HepG2 (cell line): ENCODE measurements around the gene GRPEL2. TPM values are rescaled to one million over a fixed set of nuclear protein-coding genes. Genes with fewer than 3 reads are reported as not detected.

ENCODE experiments used
- ADNP ChIP-seq: sonication (generic); formaldehyde crosslinking; IDR thresholded peaks from 2 replicates; pipeline ENCODE4 v1.4.0; 2020; ENCODE audit warnings: missing genetic modification reagents
- ARNT2 ChIP-seq: sonication (generic); formaldehyde crosslinking; IDR thresholded peaks from 2 replicates; pipeline ENCODE4 v1.8.0; 2022; ENCODE audit warnings: mild to moderate bottlenecking, low read depth, missing genetic modification reagents, moderate library complexity
- BORCS8-MEF2B ChIP-seq: sonication (generic); formaldehyde crosslinking; IDR thresholded peaks from 2 replicates; pipeline ENCODE4 v1.8.0; 2022; ENCODE audit warnings: mild to moderate bottlenecking, missing genetic modification reagents
- CCDC6 ChIP-seq: sonication (generic); formaldehyde crosslinking; IDR thresholded peaks from 2 replicates; pipeline ENCODE4 v1.8.1; 2022; ENCODE audit warnings: mild to moderate bottlenecking, missing genetic modification reagents, moderate library complexity
- HDAC1 ChIP-seq: sonication (generic); formaldehyde crosslinking; IDR thresholded peaks from 2 replicates; pipeline ENCODE4 v1.5.1; 2020; ENCODE audit warnings: mild to moderate bottlenecking, missing genetic modification reagents
- HNF4A ChIP-seq: sonication (generic); formaldehyde crosslinking; IDR thresholded peaks from 2 replicates; pipeline ENCODE4 v1.4.0; 2020; ENCODE audit warnings: missing genetic modification reagents
- HNRNPLL ChIP-seq: fragments of 200-400 bp; formaldehyde crosslinking; IDR thresholded peaks from 2 replicates; pipeline ENCODE4 v1.6.1; 2017; ENCODE audit warnings: mild to moderate bottlenecking, low read depth, low read length; ENCODE audit not compliant: poor library complexity, severe bottlenecking
- JUNB ChIP-seq: sonication (generic); formaldehyde crosslinking; IDR thresholded peaks from 2 replicates; pipeline ENCODE4 v1.8.0; 2022; ENCODE audit warnings: missing genetic modification reagents, mild to moderate bottlenecking, borderline replicate concordance
- MTA3 ChIP-seq: sonication (generic); formaldehyde crosslinking; IDR thresholded peaks from 2 replicates; pipeline ENCODE4 v1.4.0; 2020; ENCODE audit warnings: missing genetic modification reagents
- NBN ChIP-seq: fragments of 450-650 bp; conservative IDR thresholded peaks from 2 replicates; pipeline ENCODE4 v1.6.1; 2017
- NFE2 ChIP-seq: sonication (generic); formaldehyde crosslinking; IDR thresholded peaks from 2 replicates; pipeline ENCODE4 v1.4.0; 2020; ENCODE audit warnings: missing genetic modification reagents
- NFE2L1 ChIP-seq: sonication (generic); formaldehyde crosslinking; IDR thresholded peaks from 2 replicates; pipeline ENCODE4 v1.4.0; 2020; ENCODE audit warnings: missing genetic modification reagents, mild to moderate bottlenecking, borderline replicate concordance
- PCBP1 ChIP-seq: fragments of 200-400 bp; formaldehyde crosslinking; IDR thresholded peaks from 2 replicates; pipeline ENCODE4 v1.6.1; 2017; ENCODE audit warnings: mild to moderate bottlenecking, low read depth, low read length, borderline replicate concordance
- PTBP1 ChIP-seq: fragments of 200-400 bp; formaldehyde crosslinking; IDR thresholded peaks from 2 replicates; pipeline ENCODE4 v1.6.1; 2018; ENCODE audit warnings: low read length, low read depth; ENCODE audit not compliant: poor library complexity, severe bottlenecking
- RARA ChIP-seq: IDR thresholded peaks from 2 replicates; pipeline ENCODE4 v1.6.1; 2016; ENCODE audit warnings: missing genetic modification reagents, missing compliant biosample characterization
- SOX5 ChIP-seq: IDR thresholded peaks from 2 replicates; pipeline ENCODE4 v1.6.1; 2016; ENCODE audit warnings: borderline replicate concordance
- THYN1 ChIP-seq: sonication (generic); formaldehyde crosslinking; IDR thresholded peaks from 2 replicates; pipeline ENCODE4 v1.8.1; 2023; ENCODE audit warnings: low read depth, mild to moderate bottlenecking, moderate library complexity, missing genetic modification reagents, borderline replicate concordance
- YEATS4 ChIP-seq: sonication (generic); formaldehyde crosslinking; IDR thresholded peaks from 2 replicates; pipeline ENCODE4 v1.4.0; 2020; ENCODE audit warnings: missing genetic modification reagents, borderline replicate concordance
- ZNF101 ChIP-seq: sonication (generic); formaldehyde crosslinking; IDR thresholded peaks from 2 replicates; pipeline ENCODE4 v1.4.0; 2020; ENCODE audit warnings: mild to moderate bottlenecking, low read depth, missing genetic modification reagents, borderline replicate concordance
- ZNF234 ChIP-seq: sonication (generic); formaldehyde crosslinking; conservative IDR thresholded peaks from 2 replicates; pipeline ENCODE4 v1.5.1; 2020; ENCODE audit warnings: mild to moderate bottlenecking, missing genetic modification reagents
- ZNF24 ChIP-seq: fragments of 450-650 bp; IDR thresholded peaks from 2 replicates; pipeline ENCODE4 v1.6.1; 2017; ENCODE audit warnings: antibody characterized with exemption, mild to moderate bottlenecking
- ZNF3 ChIP-seq: IDR thresholded peaks from 2 replicates; pipeline ENCODE4 v1.7.0; 2017; ENCODE audit warnings: inconsistent platforms
- ZNF33A ChIP-seq: sonication (generic); formaldehyde crosslinking; IDR thresholded peaks from 2 replicates; pipeline ENCODE4 v1.5.1; 2020; ENCODE audit warnings: missing genetic modification reagents, mild to moderate bottlenecking, moderate library complexity, borderline replicate concordance
- ZNF501 ChIP-seq: sonication (generic); formaldehyde crosslinking; IDR thresholded peaks from 2 replicates; pipeline ENCODE4 v1.5.1; 2020; ENCODE audit warnings: mild to moderate bottlenecking, moderate library complexity, missing genetic modification reagents
- ZNF543 ChIP-seq: sonication (generic); formaldehyde crosslinking; IDR thresholded peaks from 2 replicates; pipeline ENCODE4 v1.4.0; 2020; ENCODE audit warnings: mild to moderate bottlenecking, missing genetic modification reagents
- ZNF577 ChIP-seq: sonication (generic); formaldehyde crosslinking; IDR thresholded peaks from 2 replicates; pipeline ENCODE4 v1.4.0; 2020; ENCODE audit warnings: mild to moderate bottlenecking, low read depth, missing genetic modification reagents, borderline replicate concordance
- ZNF777 ChIP-seq: sonication (generic); formaldehyde crosslinking; IDR thresholded peaks from 2 replicates; pipeline ENCODE4 v1.4.0; 2020; ENCODE audit warnings: missing genetic modification reagents
- polyA plus RNA-seq, 8 experiments: library from polyadenylated mRNA; depleted of rRNA in 3 of 8; stranded (reverse) in 7 of 8; unstranded in 1 of 8; fragments of >200 nt; fragmentation: Illumina TruSeq in 4 of 8; extraction: Trizol in 4 of 8; gene quantifications; 2 replicates each; pipeline versions ENCODE4 v1.2.1 to v1.2.3, GENCODE V29; 2011 to 2016; ENCODE audit warnings: low read depth in 4 of 8, missing spikeins in 1 of 8, mixed read lengths in 1 of 8; ENCODE audit not compliant: insufficient read depth in 1 of 8
- total RNA-seq, 5 experiments: library from RNA; depleted of rRNA; stranded (reverse); fragments of >200 nt; fragmentation: Illumina TruSeq; extraction: Trizol; gene quantifications; 2 replicates each; pipeline ENCODE4 v1.2.3, GENCODE V29; 2016; ENCODE audit warnings: low read depth in 1 of 5
- TF ChIP-seq, protein P1 (sequence below): sonication (generic); formaldehyde crosslinking; IDR thresholded peaks from 2 replicates; pipeline ENCODE4 v1.4.0; 2020; ENCODE audit warnings: missing genetic modification reagents, borderline replicate concordance
- TF ChIP-seq, protein P2 (sequence below): sonication (generic); formaldehyde crosslinking; IDR thresholded peaks from 2 replicates; pipeline ENCODE4 v1.9.0; 2022; ENCODE audit warnings: missing genetic modification reagents, mild to moderate bottlenecking, borderline replicate concordance
- TF ChIP-seq, protein P3 (sequence below): IDR thresholded peaks from 2 replicates; pipeline ENCODE4 v1.6.1; 2012; ENCODE audit warnings: inconsistent platforms
- TF ChIP-seq, protein P4 (sequence below): sonication (generic); formaldehyde crosslinking; IDR thresholded peaks from 2 replicates; pipeline ENCODE4 v1.4.0; 2020; ENCODE audit warnings: mild to moderate bottlenecking, missing genetic modification reagents

GRPEL2 gene
- total and polyA plus RNA-seq, 2 of the 13 experiments (the other 11 are each of a cell fraction or from before 2014, with no cell fraction given) = 13.1 to 16.6 TPM

DNA sequence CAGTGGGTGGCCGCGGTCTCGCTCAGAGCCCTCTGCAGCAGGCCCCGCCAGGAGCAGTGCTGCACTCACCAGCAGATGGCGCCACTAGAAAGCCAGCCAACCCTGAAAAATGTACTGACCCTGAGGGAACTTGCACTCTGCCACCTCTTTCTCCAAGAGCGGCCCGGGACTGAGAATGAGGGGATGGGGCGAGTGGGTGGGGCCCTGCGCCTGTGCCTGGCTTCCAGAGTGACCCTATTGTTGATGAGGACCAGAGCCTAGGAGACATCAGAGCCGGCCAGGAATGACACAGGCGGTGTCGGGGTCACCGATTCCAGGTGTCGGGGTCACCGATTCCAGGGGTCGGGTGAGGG, 36.7 kb downstream of the GRPEL2 start (continued):
- TF ChIP-seq ADNP = no peak
- no peak for TF ChIP-seq NBN
- TF ChIP-seq ZNF577 (CRISPR knock-in tag) = no peak
- TF ChIP-seq, protein P1, sequence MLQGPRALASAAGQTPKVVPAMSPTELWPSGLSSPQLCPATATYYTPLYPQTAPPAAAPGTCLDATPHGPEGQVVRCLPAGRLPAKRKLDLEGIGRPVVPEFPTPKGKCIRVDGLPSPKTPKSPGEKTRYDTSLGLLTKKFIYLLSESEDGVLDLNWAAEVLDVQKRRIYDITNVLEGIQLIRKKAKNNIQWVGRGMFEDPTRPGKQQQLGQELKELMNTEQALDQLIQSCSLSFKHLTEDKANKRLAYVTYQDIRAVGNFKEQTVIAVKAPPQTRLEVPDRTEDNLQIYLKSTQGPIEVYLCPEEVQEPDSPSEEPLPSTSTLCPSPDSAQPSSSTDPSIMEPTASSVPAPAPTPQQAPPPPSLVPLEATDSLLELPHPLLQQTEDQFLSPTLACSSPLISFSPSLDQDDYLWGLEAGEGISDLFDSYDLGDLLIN (CRISPR knock-in tag) = no peak
- no peak for TF ChIP-seq CCDC6 (CRISPR knock-in tag)
- TF ChIP-seq ZNF3 = no peak
- TF ChIP-seq ZNF234 (CRISPR knock-in tag) = peak; percentile 74; the same call in 1 of the 2 replicates
- no peak for TF ChIP-seq ZNF24
- TF ChIP-seq NFE2L1 (CRISPR knock-in tag) = no peak
- TF ChIP-seq BORCS8-MEF2B (CRISPR knock-in tag) = peak; percentile 61; the same call in 1 of the 2 replicates
- no peak for TF ChIP-seq THYN1 (CRISPR knock-in tag)
- no peak for TF ChIP-seq MTA3 (CRISPR knock-in tag)
- no peak for TF ChIP-seq JUNB (CRISPR knock-in tag)
- TF ChIP-seq ZNF101 = no peak
- TF ChIP-seq, protein P2, sequence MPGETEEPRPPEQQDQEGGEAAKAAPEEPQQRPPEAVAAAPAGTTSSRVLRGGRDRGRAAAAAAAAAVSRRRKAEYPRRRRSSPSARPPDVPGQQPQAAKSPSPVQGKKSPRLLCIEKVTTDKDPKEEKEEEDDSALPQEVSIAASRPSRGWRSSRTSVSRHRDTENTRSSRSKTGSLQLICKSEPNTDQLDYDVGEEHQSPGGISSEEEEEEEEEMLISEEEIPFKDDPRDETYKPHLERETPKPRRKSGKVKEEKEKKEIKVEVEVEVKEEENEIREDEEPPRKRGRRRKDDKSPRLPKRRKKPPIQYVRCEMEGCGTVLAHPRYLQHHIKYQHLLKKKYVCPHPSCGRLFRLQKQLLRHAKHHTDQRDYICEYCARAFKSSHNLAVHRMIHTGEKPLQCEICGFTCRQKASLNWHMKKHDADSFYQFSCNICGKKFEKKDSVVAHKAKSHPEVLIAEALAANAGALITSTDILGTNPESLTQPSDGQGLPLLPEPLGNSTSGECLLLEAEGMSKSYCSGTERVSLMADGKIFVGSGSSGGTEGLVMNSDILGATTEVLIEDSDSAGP (CRISPR knock-in tag) = peak; percentile 49
- no peak for TF ChIP-seq HDAC1 (CRISPR knock-in tag)
- TF ChIP-seq HNF4A = peak; percentile 50; the same call in 1 of the 2 replicates
- TF ChIP-seq RARA (CRISPR knock-in tag) = 0 out of 2 replicates have a peak, but pooled peaks have one; percentile 12
- no peak for TF ChIP-seq NFE2 (CRISPR knock-in tag)
- peak; percentile 70; the same call in 1 of the 2 replicates for TF ChIP-seq ZNF501 (CRISPR knock-in tag)
- 0 out of 2 replicates have a peak, but pooled peaks have one; percentile 33 for TF ChIP-seq SOX5 (CRISPR knock-in tag)
- no peak for TF ChIP-seq ZNF543 (CRISPR knock-in tag)
- no peak for TF ChIP-seq PCBP1
- TF ChIP-seq ARNT2 (CRISPR knock-in tag) = no peak
- TF ChIP-seq ZNF777 (CRISPR knock-in tag) = no peak
- TF ChIP-seq, protein P3, sequence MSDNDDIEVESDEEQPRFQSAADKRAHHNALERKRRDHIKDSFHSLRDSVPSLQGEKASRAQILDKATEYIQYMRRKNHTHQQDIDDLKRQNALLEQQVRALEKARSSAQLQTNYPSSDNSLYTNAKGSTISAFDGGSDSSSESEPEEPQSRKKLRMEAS = no peak
- TF ChIP-seq HNRNPLL = no peak
- TF ChIP-seq, protein P4, sequence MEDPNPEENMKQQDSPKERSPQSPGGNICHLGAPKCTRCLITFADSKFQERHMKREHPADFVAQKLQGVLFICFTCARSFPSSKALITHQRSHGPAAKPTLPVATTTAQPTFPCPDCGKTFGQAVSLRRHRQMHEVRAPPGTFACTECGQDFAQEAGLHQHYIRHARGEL (CRISPR knock-in tag) = no peak
- no peak for TF ChIP-seq PTBP1
- peak; percentile 24; the same call in 1 of the 2 replicates for TF ChIP-seq YEATS4 (CRISPR knock-in tag)
- TF ChIP-seq ZNF33A (CRISPR knock-in tag) = no peak
